HepG2 (cell line): ENCODE data around the gene MTF2. TPM values are rescaled to one million over a fixed set of nuclear protein-coding genes. Genes with fewer than 3 reads are reported as not detected.

Experiments
- ATAC-seq: fragments of 200-7000 bp; cut with Tn5 transposase; 3 replicates; pipeline ENCODE4 v1.9.1; 2020; ENCODE audit warnings: mild to moderate bottlenecking, moderate library complexity
- BruUV-seq: library from RNA; stranded (reverse); fragments of 400-500 nt; replicated peaks from 2 replicates; lab custom pipeline; 2021; lab: Mats Ljungman, UMichigan
- CTCF ChIA-PET: fragments of 300-600 bp; formaldehyde crosslinking; extraction: SDS; loops from one replicate; lab custom pipeline; 2021; ENCODE audit warnings: low total read pairs, inconsistent platforms, low intra/inter-chr PET ratio; lab: Yijun Ruan, JAX
- POLR2A ChIA-PET: fragments of 350-600 bp; sonication (Branson Sonifier 250); formaldehyde crosslinking; loops from one replicate; lab custom pipeline; 2020; ENCODE audit warnings: antibody characterized with exemption, inconsistent platforms; lab: Yijun Ruan, JAX
- DNase-seq: peaks from one replicate; pipeline ENCODE4 v3.0.0-alpha.2; 2015; ENCODE audit warnings: low spot score
- FAIRE-seq: peaks from 3 replicates; lab custom pipeline; 2011; peaks lifted over from hg19 to GRCh38; lab: Jason Lieb, UNC
- H2AFZ ChIP-seq: one replicate; pipeline ENCODE4 v1.6.1; 2011; ENCODE audit warnings: low read length, inconsistent platforms
- H3K27ac ChIP-seq: fragments of 300-600 bp; 3 replicates; pipeline ENCODE4 v1.8.0; 2011; ENCODE audit warnings: mixed run types, mild to moderate bottlenecking, mixed read lengths, low read length, inconsistent platforms; ENCODE audit not compliant: insufficient read depth; ENCODE audit errors: extremely low read length
- H3K27me3 ChIP-seq, 2 experiments: fragments of 200-600 bp in 1 of 2; 2 replicates in 1 of 2; 3 replicates in 1 of 2; pipeline versions ENCODE4 v1.6.0 to v1.8.0; 2011; ENCODE audit warnings: low read length in 2 of 2, mild to moderate bottlenecking in 2 of 2, moderate library complexity in 2 of 2, inconsistent platforms in 1 of 2; ENCODE audit not compliant: insufficient read depth in 2 of 2, control insufficient read depth in 1 of 2
- H3K36me3 ChIP-seq, 2 experiments: fragments of 200-600 bp in 1 of 2; replicated peaks in 1 of 2; 2 replicates in 1 of 2; 3 replicates in 1 of 2; pipeline versions ENCODE4 v1.5.1 to v1.8.0; 2011; ENCODE audit warnings: low read length in 2 of 2, inconsistent platforms in 1 of 2; ENCODE audit not compliant: insufficient read depth in 2 of 2, control insufficient read depth in 1 of 2
- H3K4me1 ChIP-seq: 2 replicates; pipeline ENCODE4 v1.5.1; 2012; ENCODE audit warnings: low read length, inconsistent platforms; ENCODE audit not compliant: insufficient read depth
- H3K4me2 ChIP-seq: 2 replicates; pipeline ENCODE4 v1.6.0; 2011; ENCODE audit warnings: low read depth, low read length, inconsistent platforms
- H3K4me3 ChIP-seq, 3 experiments: fragments of 200-600 bp in 1 of 3; sonication (generic), shearing (Covaris generic) in 1 of 3; replicated peaks in 1 of 3; 2 replicates each; pipeline ENCODE4 v1.5.1; 2011 to 2016; ENCODE audit warnings: low read length in 3 of 3, inconsistent platforms in 2 of 3, low read depth in 2 of 3, mild to moderate bottlenecking in 2 of 3, control low read depth in 1 of 3, mixed read lengths in 1 of 3; ENCODE audit not compliant: insufficient read depth in 1 of 3
- H3K79me2 ChIP-seq: one replicate; pipeline ENCODE4 v1.6.1; 2011; ENCODE audit warnings: low read length, inconsistent platforms; ENCODE audit not compliant: insufficient read depth
- H3K9ac ChIP-seq: 2 replicates; pipeline ENCODE4 v1.6.0; 2011; ENCODE audit warnings: mild to moderate bottlenecking, low read depth, low read length, inconsistent platforms; ENCODE audit not compliant: insufficient read depth
- H3K9me3 ChIP-seq: 2 replicates; pipeline ENCODE4 v1.5.1; 2012; ENCODE audit warnings: mild to moderate bottlenecking, low read length
- H4K20me1 ChIP-seq: 2 replicates; pipeline ENCODE4 v1.6.0; 2011; ENCODE audit warnings: inconsistent platforms, mild to moderate bottlenecking, low read length, moderate library complexity; ENCODE audit not compliant: insufficient read depth
- GFI1 ChIP-seq: sonication (generic); formaldehyde crosslinking; IDR thresholded peaks from 2 replicates; pipeline ENCODE4 v1.5.0; 2020; ENCODE audit warnings: missing genetic modification reagents, mild to moderate bottlenecking, borderline replicate concordance
- KAT7 ChIP-seq: IDR thresholded peaks from 2 replicates; pipeline ENCODE4 v1.6.1; 2018; ENCODE audit warnings: borderline replicate concordance, missing compliant biosample characterization
- MEIS2 ChIP-seq: sonication (generic); formaldehyde crosslinking; IDR thresholded peaks from 2 replicates; pipeline ENCODE4 v1.9.0; 2021; ENCODE audit warnings: mild to moderate bottlenecking, missing genetic modification reagents
- MIXL1 ChIP-seq: IDR thresholded peaks from 2 replicates; pipeline ENCODE4 v1.6.1; 2016
- PHF21A ChIP-seq: sonication (generic); formaldehyde crosslinking; IDR thresholded peaks from 2 replicates; pipeline ENCODE4 v1.5.0; 2020; ENCODE audit warnings: mild to moderate bottlenecking, missing genetic modification reagents
- SAP130 ChIP-seq: IDR thresholded peaks from 2 replicates; pipeline ENCODE4 v1.6.1; 2016; ENCODE audit warnings: low read depth
- SATB2 ChIP-seq: sonication (generic); formaldehyde crosslinking; IDR thresholded peaks from 2 replicates; pipeline ENCODE4 v1.5.0; 2020; ENCODE audit warnings: missing genetic modification reagents
- SIN3B ChIP-seq: fragments of 150-350 bp; IDR thresholded peaks from 2 replicates; pipeline ENCODE4 v1.6.1; 2014; ENCODE audit warnings: low read length
- STAG1 ChIP-seq: sonication (generic); formaldehyde crosslinking; IDR thresholded peaks from 2 replicates; pipeline ENCODE4 v1.4.0; 2020; ENCODE audit warnings: missing genetic modification reagents
- ZGPAT ChIP-seq: IDR thresholded peaks from 2 replicates; pipeline ENCODE4 v1.6.1; 2016; ENCODE audit warnings: mild to moderate bottlenecking
- ZNF598 ChIP-seq: sonication (generic); formaldehyde crosslinking; IDR thresholded peaks from 2 replicates; pipeline ENCODE4 v1.5.1; 2020; ENCODE audit warnings: mild to moderate bottlenecking, missing genetic modification reagents, borderline replicate concordance
- WGBS: methylation state at CpG from one replicate; pipeline ENCODE4 v1.1.6; 2017; ENCODE audit warnings: low lambda C conversion rate; 5-methylcytosine and 5-hydroxymethylcytosine counted together
- in situ Hi-C: cut with HindIII; loops from 2 replicates; pipeline ENCODE4 v1.10.0; 2017; ENCODE audit warnings: low pct_unique_long_range_greater_than_20kb; ENCODE audit not compliant: extremely low pct_ligation_motif_present
- intact Hi-C: fragments of 100-400 bp; cut with micrococcal nuclease; formaldehyde crosslinking; loops from one replicate; pipeline ENCODE4 v1.10.0; 2022; ENCODE audit not compliant: unreplicated experiment
- polyA plus RNA-seq, 8 experiments: library from polyadenylated mRNA; depleted of rRNA in 3 of 8; stranded (reverse) in 7 of 8; unstranded in 1 of 8; fragments of >200 nt; fragmentation: Illumina TruSeq in 4 of 8; extraction: Trizol in 4 of 8; gene quantifications; 2 replicates each; pipeline versions ENCODE4 v1.2.1 to v1.2.3, GENCODE V29; 2011 to 2016; ENCODE audit warnings: low read depth in 4 of 8, missing spikeins in 1 of 8, mixed read lengths in 1 of 8; ENCODE audit not compliant: insufficient read depth in 1 of 8
- total RNA-seq, 5 experiments: library from RNA; depleted of rRNA; stranded (reverse); fragments of >200 nt; fragmentation: Illumina TruSeq; extraction: Trizol; gene quantifications; 2 replicates each; pipeline ENCODE4 v1.2.3, GENCODE V29; 2016; ENCODE audit warnings: low read depth in 1 of 5
- TF ChIP-seq, protein P1 (sequence below): sonication (generic); formaldehyde crosslinking; IDR thresholded peaks from 2 replicates; pipeline ENCODE4 v1.5.0; 2020; ENCODE audit warnings: mild to moderate bottlenecking, missing genetic modification reagents, moderate library complexity

The MTF2 gene
- total and polyA plus RNA-seq, 2 of the 13 experiments (the other 11 are each of a cell fraction or from before 2014, with no cell fraction given): 48.7 to 53.9 TPM

DNA sequence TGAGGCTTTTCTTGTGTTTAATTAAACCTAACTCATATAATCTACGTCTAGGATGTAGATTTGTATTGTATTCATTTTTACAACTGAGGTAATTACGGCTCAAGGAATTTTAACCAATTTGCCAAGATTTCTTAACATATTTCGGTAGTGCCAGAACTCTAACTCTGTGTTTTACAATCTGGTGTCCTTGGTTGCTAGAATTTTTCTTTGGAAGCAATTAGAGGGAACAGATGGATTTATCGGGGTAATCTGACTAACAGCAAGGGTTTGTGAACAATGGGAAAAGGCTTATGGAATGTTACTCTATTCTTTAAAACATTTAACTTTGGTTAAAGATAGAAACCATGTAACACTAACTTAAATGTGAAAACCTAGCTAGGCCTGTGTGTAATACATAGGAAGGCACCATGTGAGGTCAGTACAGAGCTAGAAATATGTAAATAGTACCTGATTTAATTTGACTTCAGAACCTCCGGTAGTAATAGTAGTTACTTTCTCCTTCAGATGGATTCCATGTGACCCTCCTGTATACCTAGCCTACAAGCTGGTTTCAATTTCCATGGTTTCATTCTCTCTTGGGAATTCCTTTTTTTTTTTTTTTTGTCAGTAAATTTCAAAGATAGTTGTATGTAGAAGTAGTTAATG is 1.2 kb downstream of the MTF2 start:
- POLR2A ChIA-PET: interaction anchor here (0.7 to 3.3 kb wide), 9 partner anchors 12 to 513 kb away, joined by 3 to 18 read pairs (median 8); partner anchors contain the start of genes DR1 and RPL5
- 1% methylated on average over 5 of the region's 5 CpGs for WGBS
- in situ Hi-C loops (no loop called here), intact Hi-C loops (loop anchor here (5.0 kb wide), 1 partner anchor 267 kb away; the partner anchor contains the start of gene DR1)
- H4K20me1 ChIP-seq: peaks cover 9% of the 10 kb centered on the region
- FAIRE-seq (no peak), ATAC-seq (peak; percentile 57), DNase-seq (peak; percentile 63)
- H3K79me2 ChIP-seq: peaks cover 61% of the 10 kb centered on the region
- peak overlapping the region; percentile 73 for H3K4me2 ChIP-seq
- peak overlapping the region; percentile 82 for H3K27ac ChIP-seq
- H3K36me3 ChIP-seq: peaks cover 0 to 17% of the 10 kb centered on the region in 2 experiments; a peak in 3 of 5 replicates
- peaks cover 11% of the 10 kb centered on the region for H3K9me3 ChIP-seq
- H3K27me3 ChIP-seq: no peaks in the 10 kb centered on the region; a peak in 1 of 5 replicates
- no TSS peak for BruUV-seq
- CTCF ChIA-PET: no interaction called here
- peaks cover 43% of the 10 kb centered on the region for H3K4me1 ChIP-seq
- peak overlapping the region; percentile 71 to 85 (median 80) for H3K4me3 ChIP-seq
- H2AFZ ChIP-seq: no peak overlapping the region
- TF ChIP-seq KAT7 (CRISPR knock-in tag) (0 out of 2 replicates have a peak, but pooled peaks have one; percentile 38), SIN3B (0 out of 2 replicates have a peak, but pooled peaks have one; percentile 50), SATB2 (CRISPR knock-in tag) (no peak), MEIS2 (no peak), PHF21A (CRISPR knock-in tag) (0 out of 2 replicates have a peak, but pooled peaks have one; percentile 20), GFI1 (CRISPR knock-in tag) (peak; percentile 34; the same call in 1 of the 2 replicates), ZGPAT (peak; percentile 25; the same call in 1 of the 2 replicates), STAG1 (peak; percentile 55), SAP130 (CRISPR knock-in tag) (peak; percentile 35; the same call in 1 of the 2 replicates), ZNF598 (CRISPR knock-in tag) (no peak), MIXL1 (0 out of 2 replicates have a peak, but pooled peaks have one; percentile 21)
- TF ChIP-seq, protein P1, sequence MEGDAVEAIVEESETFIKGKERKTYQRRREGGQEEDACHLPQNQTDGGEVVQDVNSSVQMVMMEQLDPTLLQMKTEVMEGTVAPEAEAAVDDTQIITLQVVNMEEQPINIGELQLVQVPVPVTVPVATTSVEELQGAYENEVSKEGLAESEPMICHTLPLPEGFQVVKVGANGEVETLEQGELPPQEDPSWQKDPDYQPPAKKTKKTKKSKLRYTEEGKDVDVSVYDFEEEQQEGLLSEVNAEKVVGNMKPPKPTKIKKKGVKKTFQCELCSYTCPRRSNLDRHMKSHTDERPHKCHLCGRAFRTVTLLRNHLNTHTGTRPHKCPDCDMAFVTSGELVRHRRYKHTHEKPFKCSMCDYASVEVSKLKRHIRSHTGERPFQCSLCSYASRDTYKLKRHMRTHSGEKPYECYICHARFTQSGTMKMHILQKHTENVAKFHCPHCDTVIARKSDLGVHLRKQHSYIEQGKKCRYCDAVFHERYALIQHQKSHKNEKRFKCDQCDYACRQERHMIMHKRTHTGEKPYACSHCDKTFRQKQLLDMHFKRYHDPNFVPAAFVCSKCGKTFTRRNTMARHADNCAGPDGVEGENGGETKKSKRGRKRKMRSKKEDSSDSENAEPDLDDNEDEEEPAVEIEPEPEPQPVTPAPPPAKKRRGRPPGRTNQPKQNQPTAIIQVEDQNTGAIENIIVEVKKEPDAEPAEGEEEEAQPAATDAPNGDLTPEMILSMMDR (CRISPR knock-in tag): peak; percentile 56
- peak overlapping the region; percentile 90 for H3K9ac ChIP-seq
